HUES48 (cell line): ENCODE data around the gene ATF5.
"Not testable (repeated sequence)": the region's sequence is repeated elsewhere in the genome, so short reads cannot be mapped to it uniquely, and the experiment has no call there.

Experiments used
- H3K27ac ChIP-seq: one replicate; pipeline ENCODE4 v1.7.0; 2013; ENCODE audit warnings: low read depth, low read length, inconsistent platforms
- H3K27me3 ChIP-seq: 2 replicates; pipeline ENCODE4 v1.6.1; 2013; ENCODE audit warnings: mild to moderate bottlenecking, low read length; ENCODE audit not compliant: control insufficient read depth, insufficient read depth
- H3K36me3 ChIP-seq: 2 replicates; pipeline ENCODE4 v1.6.1; 2013; ENCODE audit warnings: low read length; ENCODE audit not compliant: control insufficient read depth, insufficient read depth
- H3K4me1 ChIP-seq: 2 replicates; pipeline ENCODE4 v1.6.1; 2013; ENCODE audit warnings: mild to moderate bottlenecking, low read length; ENCODE audit not compliant: control insufficient read depth, insufficient read depth
- H3K4me3 ChIP-seq: 2 replicates; pipeline ENCODE4 v1.5.1; 2013; ENCODE audit warnings: mild to moderate bottlenecking, low read depth, low read length
- H3K9ac ChIP-seq: 2 replicates; pipeline ENCODE4 v1.6.1; 2013; ENCODE audit warnings: mild to moderate bottlenecking, low read depth, low read length, moderate library complexity
- H3K9me3 ChIP-seq: 2 replicates; pipeline ENCODE4 v1.6.1; 2013; ENCODE audit warnings: low read length; ENCODE audit not compliant: control insufficient read depth, insufficient read depth

ATF5 gene

GRCh38 chr19:49951806-49952478, 22.9 kb downstream of the ATF5 start:
- no peaks in the 10 kb centered on the region for H3K36me3 ChIP-seq
- H3K4me3 ChIP-seq: no peak overlapping the region
- H3K9me3 ChIP-seq: no peaks in the 10 kb centered on the region
- no peak overlapping the region for H3K9ac ChIP-seq
- no peaks in the 10 kb centered on the region for H3K27me3 ChIP-seq
- H3K27ac ChIP-seq: no peak overlapping the region
- peaks cover 17% of the 10 kb centered on the region for H3K4me1 ChIP-seq

- no peaks in the 10 kb centered on the region for H3K9me3 ChIP-seq
- H3K9ac ChIP-seq: no peak overlapping the region
- no peaks in the 10 kb centered on the region for H3K27me3 ChIP-seq
- no peak overlapping the region for H3K27ac ChIP-seq
- no peaks in the 10 kb centered on the region for H3K36me3 ChIP-seq
- no peak overlapping the region for H3K4me3 ChIP-seq
- H3K4me1 ChIP-seq: peaks cover 22% of the 10 kb centered on the region
Observed at GRCh38 chr19:49952479-49952836, 23.5 kb downstream of the ATF5 start.

- Histone ChIP-seq H3K4me1 (peaks cover 25% of the 10 kb centered on the region), H3K36me3 (no peaks in the 10 kb centered on the region), H3K9me3 (no peaks in the 10 kb centered on the region), H3K9ac (no peak overlapping the region), H3K4me3 (no peak overlapping the region), H3K27ac (no peak overlapping the region), H3K27me3 (no peaks in the 10 kb centered on the region)
Observed at GRCh38 chr19:49952906-49953305, 23.9 kb downstream of the ATF5 start.

- Histone ChIP-seq H3K27ac (no peak overlapping the region), H3K27me3 (no peaks in the 10 kb centered on the region), H3K9ac (no peak overlapping the region), H3K36me3 (no peaks in the 10 kb centered on the region), H3K4me3 (no peak overlapping the region), H3K4me1 (peaks cover 28% of the 10 kb centered on the region), H3K9me3 (no peaks in the 10 kb centered on the region)
Observed at GRCh38 chr19:49953416-49953815, 24.4 kb downstream of the ATF5 start.

GRCh38 chr19:49954092-49954829, 25.3 kb downstream of the ATF5 start:
- no peak overlapping the region for H3K27ac ChIP-seq
- H3K9ac ChIP-seq: no peak overlapping the region
- H3K4me3 ChIP-seq: no peak overlapping the region
- H3K36me3 ChIP-seq: no peaks in the 10 kb centered on the region
- no peaks in the 10 kb centered on the region for H3K27me3 ChIP-seq
- H3K4me1 ChIP-seq: peaks cover 28% of the 10 kb centered on the region
- H3K9me3 ChIP-seq: no peaks in the 10 kb centered on the region

GRCh38 chr19:49954933-49955332, 25.9 kb downstream of the ATF5 start:
- H3K9ac ChIP-seq: no peak overlapping the region
- H3K27me3 ChIP-seq: no peaks in the 10 kb centered on the region
- H3K36me3 ChIP-seq: no peaks in the 10 kb centered on the region
- H3K4me1 ChIP-seq: peaks cover 28% of the 10 kb centered on the region
- H3K9me3 ChIP-seq: no peaks in the 10 kb centered on the region
- no peak overlapping the region for H3K4me3 ChIP-seq
- no peak overlapping the region for H3K27ac ChIP-seq

GRCh38 chr19:49956115-49956495, 27.1 kb downstream of the ATF5 start:
- Histone ChIP-seq H3K27me3 (no peaks in the 10 kb centered on the region), H3K9me3 (no peaks in the 10 kb centered on the region), H3K36me3 (no peaks in the 10 kb centered on the region), H3K9ac (no peak overlapping the region), H3K27ac (no peak overlapping the region), H3K4me1 (peaks cover 28% of the 10 kb centered on the region), H3K4me3 (no peak overlapping the region)

- no peaks in the 10 kb centered on the region for H3K36me3 ChIP-seq
- H3K9me3 ChIP-seq: peaks cover 3% of the 10 kb centered on the region; the same call in 1 of the 2 replicates
- H3K27me3 ChIP-seq: no peaks in the 10 kb centered on the region
- no peak overlapping the region for H3K27ac ChIP-seq
- H3K9ac ChIP-seq: no peak overlapping the region
- H3K4me3 ChIP-seq: no peak overlapping the region
- H3K4me1 ChIP-seq: peaks cover 28% of the 10 kb centered on the region
Observed at GRCh38 chr19:49957262-49957915, 28.4 kb downstream of the ATF5 start.

GRCh38 chr19:49958144-49958543, 29.1 kb downstream of the ATF5 start:
- H3K9me3 ChIP-seq, H3K27me3 ChIP-seq, H3K4me3 ChIP-seq, H3K36me3 ChIP-seq, H3K27ac ChIP-seq, H3K9ac ChIP-seq: not testable (repeated sequence)
- H3K4me1 ChIP-seq: peaks cover 28% of the 10 kb centered on the region

- not testable (repeated sequence) for H3K27ac ChIP-seq, H3K4me3 ChIP-seq, H3K9ac ChIP-seq, H3K9me3 ChIP-seq, H3K36me3 ChIP-seq, H3K27me3 ChIP-seq
- H3K4me1 ChIP-seq: peaks cover 26% of the 10 kb centered on the region
Observed at GRCh38 chr19:49958596-49958995, 29.6 kb downstream of the ATF5 start.

- not testable (repeated sequence) for H3K36me3 ChIP-seq, H3K4me3 ChIP-seq, H3K9ac ChIP-seq, H3K9me3 ChIP-seq, H3K27ac ChIP-seq, H3K27me3 ChIP-seq
- H3K4me1 ChIP-seq: peaks cover 15% of the 10 kb centered on the region
Observed at GRCh38 chr19:49959892-49960291, 30.9 kb downstream of the ATF5 start.
